Lower leg skin (tissue), 3 donors: ENCODE data around the gene NPC1.

Source experiments
- CTCF ChIP-seq, 3 donors: fragments of 450-650 bp; IDR thresholded peaks; one replicate each; pipeline ENCODE4 v1.5.1; 2016; ENCODE audit warnings: antibody characterized with exemption in 3 of 3, mild to moderate bottlenecking in 3 of 3, moderate library complexity in 2 of 3
- POLR2A ChIP-seq, 2 donors: fragments of 450-650 bp; IDR thresholded peaks; one replicate each; pipeline ENCODE4 v1.6.1; 2016 to 2017; ENCODE audit warnings: antibody characterized with exemption in 2 of 2, mild to moderate bottlenecking in 1 of 2, moderate library complexity in 1 of 2

- TF ChIP-seq CTCF (IDR thresholded peaks at IDR 0.05), result no peak
- TF ChIP-seq POLR2A (IDR thresholded peaks at IDR 0.05), result no peak
Measured at GRCh38 chr18:23529604-23530003, 56.7 kb downstream of the NPC1 start.
